Anterior cingulate cortex (tissue), 58 donors: ENCODE measurements around the gene MYLIP.

Experiments
- DNase-seq, 58 donors: peaks; one replicate each; lab custom pipeline; 2025; lab: John Stamatoyannopoulos, UW

MYLIP gene

DNA sequence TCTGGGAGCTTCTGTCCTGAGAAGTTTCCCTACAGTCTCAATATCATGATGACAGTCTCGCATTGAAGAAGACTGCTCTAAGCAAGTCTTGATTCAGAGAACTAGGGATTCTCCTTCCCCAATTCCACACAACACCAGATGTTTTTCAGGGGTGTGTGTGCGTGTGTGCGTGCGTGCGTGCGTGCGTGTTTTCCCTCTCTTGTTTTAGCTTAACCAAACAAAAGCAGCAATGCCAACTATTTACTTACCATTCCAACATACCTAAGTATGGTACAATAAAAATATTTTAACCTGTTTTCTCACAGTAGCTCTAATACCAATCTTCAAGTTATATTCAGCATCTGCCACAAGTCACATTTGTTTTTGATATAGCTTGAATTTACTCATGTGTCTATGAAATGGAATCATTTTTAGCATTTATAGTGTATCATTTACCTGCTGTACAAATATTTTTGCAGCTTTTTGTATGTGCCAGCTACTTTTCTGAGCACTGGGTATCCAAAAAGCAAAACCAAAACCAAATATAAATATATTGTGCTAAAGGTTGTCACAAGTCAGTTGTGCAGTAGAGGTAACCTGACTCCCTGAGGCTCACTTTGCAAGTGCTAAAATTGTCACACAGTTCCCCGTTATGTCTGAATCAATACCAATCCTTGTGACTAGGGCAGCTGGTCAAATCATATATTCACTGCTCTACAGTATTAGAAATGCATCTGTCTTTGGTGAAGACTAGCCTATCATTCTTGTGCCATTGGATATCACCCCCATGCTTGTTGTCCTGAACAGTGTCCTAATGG lies 21.7 kb upstream of the MYLIP start:
- no peak for DNase-seq

DNA sequence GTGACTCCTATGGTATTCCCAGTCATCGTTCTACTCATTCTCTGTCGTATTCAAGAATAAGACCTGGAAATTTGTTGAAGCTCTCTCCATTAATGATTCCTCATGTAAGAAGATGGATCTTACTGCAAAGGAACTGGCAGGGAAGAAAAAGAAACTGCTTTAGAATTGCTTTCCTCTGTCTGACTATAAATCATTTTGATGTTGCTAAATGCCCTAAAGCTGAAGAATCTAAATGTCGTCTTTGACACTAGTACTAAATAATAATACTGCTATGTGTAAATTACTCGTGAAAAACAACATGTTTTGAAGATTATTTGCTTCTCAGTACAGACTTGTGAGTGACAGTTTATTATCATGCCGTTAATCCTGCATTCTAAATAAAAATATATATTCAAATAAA lies 20.5 kb upstream of the MYLIP start:
- no peak for DNase-seq

DNA sequence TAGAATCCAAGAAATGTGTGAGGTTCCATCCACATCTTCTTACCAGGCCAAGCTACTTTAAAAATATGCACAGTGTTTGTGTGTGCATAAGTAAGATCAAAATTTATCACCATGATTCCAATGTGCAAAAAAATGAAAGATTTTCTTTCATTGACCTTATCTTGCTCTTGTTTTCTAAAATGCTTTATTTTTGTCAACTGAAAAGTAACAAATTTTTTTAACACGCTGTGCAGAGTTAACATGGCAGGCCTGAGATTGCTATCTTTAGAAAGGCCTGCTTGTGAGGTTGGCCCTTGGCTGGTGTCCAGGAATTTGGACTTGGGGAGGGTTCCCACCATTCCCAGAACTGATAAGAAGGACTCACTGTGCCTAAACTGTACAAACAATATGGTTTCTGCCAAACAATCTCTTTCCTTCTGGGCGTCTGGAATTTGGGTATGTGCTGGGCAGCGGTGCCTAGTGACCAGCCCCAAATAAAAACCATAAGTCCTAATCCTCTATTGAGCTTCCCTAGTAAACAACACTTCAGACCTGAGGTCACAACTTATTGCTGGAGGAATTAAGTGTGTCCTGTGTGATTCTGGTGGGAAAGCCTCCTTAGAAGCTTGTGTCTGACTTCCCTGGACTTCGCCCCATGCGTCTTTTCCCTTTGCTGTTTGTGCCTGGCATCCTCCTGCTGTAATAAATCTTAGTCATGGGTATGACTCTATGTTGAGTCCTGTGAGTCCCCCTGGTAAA lies 19.8 kb upstream of the MYLIP start:
- no peak for DNase-seq

DNA sequence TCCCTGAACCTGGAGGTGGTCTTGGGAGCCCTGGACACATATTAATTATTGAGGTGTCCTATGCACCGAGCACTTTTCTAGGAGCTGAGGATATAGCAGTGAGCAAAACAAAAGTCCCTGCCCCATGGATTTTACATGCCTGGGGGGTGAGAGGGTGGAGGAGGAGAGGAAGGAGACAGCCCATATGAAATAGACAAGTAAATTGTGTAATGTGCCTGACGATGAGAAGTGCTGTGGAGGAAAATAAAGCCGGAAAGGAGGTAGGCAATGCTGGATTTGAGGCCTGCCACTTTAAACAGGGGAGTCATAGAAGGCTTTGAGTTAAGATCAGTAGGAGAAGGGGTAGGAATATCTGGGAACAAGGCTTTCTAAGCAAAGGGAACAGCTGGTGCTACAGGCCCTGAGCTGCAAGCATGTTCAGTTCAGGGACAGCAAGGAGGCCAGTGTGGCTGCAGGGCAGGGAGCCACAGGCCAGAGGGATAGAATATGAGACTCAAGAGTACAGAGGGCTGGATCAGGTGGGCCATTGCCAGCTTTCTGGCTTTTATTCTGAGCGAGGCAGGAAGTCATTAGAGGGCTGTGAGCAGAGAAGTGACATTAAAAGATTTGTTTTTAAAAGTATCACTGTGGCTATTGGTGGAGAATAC lies 19.1 kb upstream of the MYLIP start:
- no peak for DNase-seq

DNA sequence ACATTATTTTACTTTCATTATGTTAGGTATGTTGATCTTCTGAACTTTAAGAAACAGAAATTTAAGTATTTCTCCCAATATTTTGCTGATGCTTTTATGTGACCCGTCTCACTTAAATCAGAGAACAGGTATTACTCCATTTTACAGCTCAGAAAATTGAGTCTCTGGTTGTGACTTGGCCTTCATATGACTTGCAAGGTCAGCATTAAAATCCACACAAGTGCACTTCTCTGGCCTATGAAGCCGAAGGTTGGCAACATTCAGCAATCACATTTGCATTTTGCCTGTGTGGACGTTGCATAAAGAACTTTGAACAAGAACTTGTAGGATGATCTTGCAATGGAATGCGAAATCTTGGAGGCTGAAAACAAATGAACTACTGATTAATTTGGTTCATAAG lies 10.1 kb upstream of the MYLIP start:
- no peak for DNase-seq

DNA sequence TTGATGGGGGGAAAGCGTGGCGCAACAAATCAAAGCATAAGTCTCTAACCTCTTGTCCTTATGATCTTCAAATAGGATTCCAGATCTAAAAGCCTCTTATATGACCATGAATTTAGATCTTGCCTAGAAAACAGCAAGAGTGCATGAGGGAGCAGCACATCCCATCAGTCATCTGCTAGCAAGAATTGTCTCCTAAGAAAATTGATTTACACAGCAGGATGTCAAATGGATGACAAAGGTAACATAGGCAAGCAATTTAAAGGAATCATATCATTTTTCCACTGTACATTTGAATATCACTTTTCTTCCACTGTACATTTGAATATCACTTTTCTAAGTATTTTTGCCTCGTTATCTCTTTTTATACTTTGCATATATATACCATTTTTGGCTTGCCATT lies 7.5 kb upstream of the MYLIP start:
- no peak for DNase-seq

DNA sequence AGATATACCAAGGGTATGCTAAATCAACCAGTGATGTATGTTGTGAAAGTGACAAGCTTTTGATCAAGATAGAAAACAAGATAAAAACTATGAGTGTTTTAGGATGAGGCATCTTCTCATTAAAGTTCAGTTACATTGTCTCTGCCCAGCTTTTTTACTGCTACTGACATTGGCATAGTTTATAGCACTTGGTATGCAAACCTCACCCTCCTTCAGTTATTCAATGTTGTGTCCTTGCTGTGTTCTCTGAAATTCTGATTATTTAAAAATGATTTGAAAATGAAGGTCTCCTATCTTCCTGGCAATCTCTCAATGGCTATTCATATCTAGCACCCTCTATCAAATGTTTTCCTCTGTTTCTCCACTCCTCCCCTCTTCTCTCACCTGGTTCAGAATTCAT lies 6.7 kb upstream of the MYLIP start:
- no peak for DNase-seq

DNA sequence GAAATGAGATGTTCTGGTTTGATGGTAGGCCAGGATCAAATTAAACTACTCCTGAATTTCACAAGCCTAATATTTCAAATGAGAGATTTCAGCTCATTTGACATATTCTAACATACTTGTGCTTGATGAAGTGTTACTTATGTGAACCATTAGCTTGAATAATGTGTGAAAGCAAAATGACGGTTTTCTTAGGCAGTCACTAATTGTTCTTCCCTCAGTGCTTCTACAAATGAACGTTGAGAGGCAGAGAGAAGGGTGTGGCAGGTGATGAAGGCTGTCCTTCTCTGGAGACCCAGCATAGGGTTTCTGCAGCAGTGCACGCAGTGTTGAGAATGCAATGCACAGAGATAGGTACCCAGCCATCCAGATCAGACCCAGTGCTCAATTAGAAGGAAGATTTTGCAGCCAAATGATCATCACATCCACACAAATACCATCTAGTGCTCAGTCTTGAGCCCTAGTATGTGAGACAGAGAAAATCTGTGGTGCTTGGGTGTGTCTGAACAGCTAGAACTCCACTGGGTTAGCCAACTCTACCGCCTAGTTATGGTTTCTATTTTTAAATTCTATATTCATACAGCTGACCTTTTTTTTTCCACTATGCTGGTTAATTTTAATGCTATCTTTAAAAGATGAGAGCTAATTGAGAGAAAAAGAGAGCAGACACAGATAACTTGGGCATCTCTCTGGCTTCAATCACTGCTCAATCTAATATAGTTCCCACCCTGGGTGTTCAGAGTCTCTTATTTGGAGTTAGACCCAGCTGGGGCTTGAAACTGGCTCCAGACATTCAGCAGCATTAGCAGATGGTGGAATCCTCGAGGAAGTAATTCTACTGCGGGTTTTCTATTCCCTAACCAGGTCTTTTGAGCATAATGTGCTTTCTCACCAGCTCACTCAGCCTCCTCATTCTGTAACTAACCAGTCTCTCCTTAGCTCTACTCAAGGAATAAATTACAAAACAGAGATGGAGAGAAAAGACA lies 4.4 kb upstream of the MYLIP start:
- peak in 1 of 58 donors; percentile 9 for DNase-seq

DNA sequence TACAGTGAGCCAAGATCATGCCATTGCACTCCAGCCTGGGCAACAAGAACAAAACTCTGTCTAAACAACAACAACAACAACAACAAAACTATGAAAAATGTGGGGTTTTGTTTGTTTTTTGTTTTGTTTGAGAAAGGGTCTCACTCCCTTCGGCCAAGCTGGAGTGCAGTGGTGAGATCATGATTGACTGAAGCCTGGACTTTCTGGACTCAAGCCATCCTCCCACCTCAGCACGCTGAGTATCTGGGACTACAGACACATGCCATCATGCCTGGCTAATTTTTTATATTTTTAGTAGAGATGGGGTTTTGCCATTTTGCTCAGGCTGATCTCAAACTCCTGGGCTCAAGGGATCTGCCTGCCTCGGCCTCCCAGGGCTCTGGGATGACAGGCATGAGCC lies 2.8 kb upstream of the MYLIP start:
- no peak for DNase-seq

DNA sequence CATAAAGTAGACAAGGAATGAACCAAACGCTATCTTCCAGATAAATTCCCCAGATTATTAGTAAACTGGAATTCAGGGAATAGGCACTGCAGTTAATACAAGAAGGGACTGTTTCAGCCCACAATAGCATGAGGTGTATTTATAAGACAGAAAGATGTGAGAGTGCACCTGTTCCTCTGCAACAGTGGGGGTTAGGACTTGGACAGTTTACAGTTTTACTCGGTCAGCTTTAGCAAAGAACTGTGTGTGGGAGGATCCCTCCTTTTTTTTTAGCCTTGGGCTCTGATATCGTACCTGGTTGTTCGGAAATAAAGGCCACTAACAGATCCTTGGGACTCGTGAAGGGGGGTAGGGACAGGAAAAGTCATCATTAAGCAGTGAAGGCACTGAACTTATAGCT lies 2.0 kb upstream of the MYLIP start:
- no peak for DNase-seq

DNA sequence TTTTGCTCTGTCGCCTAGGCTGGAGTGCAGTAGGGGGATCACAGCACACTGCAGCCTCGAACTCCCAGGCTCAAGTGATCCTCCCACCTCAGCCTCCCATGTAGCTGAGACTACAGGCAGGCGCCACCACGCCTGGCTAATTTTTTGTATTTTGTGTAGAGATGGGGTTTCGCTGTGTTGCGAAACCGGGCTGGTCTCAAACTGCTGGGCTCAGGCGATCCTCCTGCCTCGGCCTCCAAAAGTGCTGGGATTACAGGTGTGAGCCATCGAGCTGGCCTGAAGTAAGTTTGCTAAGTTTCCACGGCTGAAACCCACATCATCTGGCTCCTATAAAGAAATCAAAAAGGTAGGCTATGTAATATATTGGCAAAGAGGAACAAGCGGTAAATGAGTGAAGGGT lies 1.4 kb upstream of the MYLIP start:
- no peak for DNase-seq

DNA sequence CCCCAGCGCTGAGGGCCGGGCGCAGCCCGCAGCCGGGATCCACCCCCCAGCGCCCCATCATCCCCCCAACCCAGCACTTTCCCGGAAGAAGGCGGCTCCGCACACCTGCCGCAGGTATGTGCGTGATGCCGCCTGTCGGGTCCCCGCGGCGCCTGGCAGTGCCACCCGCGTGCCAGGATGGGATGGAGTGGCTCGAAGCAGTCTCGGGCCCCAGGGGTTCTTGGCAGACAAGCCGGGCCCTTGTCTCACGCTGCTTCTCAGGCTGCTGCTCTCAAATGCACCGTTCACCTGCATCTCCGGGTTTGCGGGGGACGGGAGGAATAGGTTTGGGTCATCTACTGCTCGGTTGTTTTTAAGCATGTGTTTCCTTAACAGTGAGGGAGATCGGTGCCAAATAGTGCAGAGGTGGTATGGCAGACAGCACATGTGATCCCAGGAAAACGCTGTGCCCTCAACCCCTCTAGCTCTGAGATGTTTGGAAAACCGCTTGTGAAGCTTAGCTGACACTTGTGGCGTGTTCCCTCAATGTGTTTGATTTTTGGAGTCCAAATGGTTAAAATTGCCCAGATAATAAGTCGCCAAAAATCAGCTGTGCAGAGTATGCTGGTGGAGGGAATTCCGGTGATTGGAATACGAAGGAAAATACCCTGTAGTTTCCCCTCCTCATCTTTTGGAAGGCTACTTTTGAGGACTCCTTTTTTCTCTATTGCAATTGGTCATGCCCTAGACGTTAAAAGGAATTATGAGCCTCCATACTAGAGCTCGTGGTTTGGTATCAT lies 926 bp downstream of the MYLIP start:
- DNase-seq: peak in 17 of 58 donors; percentile 7 to 63 (median 43)

DNA sequence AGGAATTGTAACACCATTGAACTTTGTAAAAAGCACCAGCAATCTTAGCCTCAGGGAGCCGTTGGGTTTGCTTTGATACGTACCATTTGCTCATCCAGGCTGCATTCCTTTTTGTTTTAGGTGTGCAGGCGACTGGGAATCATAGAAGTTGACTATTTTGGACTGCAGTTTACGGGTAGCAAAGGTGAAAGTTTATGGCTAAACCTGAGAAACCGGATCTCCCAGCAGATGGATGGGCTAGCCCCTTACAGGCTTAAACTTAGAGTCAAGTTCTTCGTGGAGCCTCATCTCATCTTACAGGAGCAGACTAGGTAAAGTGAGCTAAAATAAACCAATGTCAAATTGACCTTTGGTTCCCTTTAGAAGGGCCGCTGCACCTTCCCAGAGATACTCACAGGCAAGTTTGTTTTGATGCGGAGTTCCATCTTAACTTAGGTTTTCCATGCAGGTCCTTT lies 1.6 kb downstream of the MYLIP start:
- no peak for DNase-seq

DNA sequence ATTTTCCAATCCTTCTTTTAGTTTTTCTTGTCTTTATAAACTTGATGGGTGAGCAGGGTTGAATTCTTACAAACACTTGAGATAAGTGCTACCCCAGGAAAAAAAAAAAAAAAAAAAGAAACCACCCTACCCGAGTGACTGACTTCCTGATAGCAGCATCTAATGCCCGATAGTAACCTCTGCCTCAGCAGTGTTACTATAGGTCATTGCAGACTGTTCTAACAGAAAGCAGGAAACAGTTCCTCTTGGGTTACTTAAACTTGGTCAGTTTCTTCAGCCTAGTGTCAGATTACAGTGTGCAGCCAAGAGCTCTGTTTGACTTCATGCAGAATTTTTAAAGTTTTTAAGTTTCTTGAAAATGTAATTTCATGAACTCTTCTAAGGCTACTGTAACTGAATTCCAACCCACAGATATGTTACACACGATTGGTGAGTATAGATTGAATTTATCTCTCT lies 2.1 kb downstream of the MYLIP start:
- DNase-seq: peak in 1 of 58 donors; percentile 62

DNA sequence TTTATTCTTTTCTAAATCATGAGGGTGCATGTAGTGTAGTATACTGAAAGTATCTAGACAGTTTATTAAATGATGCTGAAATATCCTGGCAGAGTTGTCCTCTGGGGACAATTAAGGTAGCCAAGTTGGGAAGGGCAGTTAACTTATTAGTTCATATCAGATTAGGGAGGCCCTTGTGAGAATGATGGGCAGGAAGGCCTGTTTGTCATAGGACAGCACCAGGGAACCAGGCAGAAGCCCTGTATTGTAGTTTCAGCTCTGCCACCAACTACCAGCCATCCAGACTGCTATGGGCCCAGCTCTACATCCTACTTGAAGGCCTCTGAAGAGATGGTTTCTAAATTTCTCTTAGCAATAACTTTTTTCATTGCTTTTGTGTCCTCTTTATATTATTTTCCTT lies 4.0 kb downstream of the MYLIP start:
- no peak for DNase-seq

DNA sequence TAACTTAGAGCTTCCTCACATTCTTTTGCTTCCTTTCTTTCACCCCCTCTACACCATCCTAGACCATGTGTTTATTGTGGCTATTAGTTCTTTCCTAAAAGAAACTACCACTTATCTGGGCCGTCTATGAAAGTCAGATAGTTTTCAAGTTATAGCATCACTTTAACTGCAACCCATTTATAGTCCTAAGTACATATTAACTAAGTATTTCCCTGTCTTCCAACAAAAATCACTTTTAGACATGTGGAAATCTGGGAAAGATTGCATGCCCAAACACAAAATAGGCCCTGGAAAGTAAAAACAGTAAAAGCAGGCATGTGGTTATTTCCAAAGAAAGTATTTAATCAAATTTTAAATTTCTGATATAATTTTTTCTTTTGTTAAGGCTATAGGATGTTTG lies 5.5 kb downstream of the MYLIP start:
- DNase-seq: no peak

DNA sequence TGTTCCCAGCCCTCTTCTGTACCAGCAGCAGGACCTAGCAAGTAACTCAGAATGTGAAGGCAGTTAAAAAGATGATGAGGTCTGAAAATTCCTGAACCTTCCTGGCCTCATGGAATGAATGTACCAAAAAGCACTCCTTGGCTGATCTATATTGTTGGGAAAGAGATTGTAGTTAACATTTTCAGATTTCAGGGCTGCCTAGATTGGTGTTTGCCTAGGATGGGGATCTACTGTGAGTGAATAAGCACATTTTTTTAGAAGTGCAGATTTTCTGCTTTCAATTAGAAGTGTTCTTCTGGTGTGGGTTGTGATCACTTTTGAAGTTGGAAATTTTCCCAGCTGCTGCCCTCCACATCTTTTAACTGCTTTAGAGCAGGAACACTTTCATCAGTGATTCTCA lies 6.2 kb downstream of the MYLIP start:
- no peak for DNase-seq

DNA sequence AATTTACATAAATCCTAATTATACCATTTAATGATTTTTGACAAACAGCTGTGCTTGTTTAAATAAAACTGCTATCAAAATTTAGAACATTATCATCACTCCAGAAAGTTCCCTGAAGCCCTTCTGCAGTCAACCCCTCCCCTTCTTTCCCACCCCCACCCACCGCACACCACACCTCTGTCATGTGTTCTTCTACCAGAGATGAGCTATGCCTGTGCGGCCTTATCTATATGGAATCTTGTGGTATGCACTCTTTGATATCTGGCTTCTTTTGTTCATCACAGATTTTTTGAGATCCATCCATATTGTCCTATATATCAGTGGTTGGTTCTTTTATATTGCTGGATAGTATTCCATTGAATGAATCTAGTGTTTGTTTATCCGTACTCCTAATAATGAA lies 7.2 kb downstream of the MYLIP start:
- no peak for DNase-seq
